SU-DHL-6 (cell line): Measurements from ENCODE around the gene SNTB2.

Experiments
- EZH2phosphoT487 ChIP-seq: fragments of 200-600 bp; sonication (generic), shearing (Covaris generic); conservative IDR thresholded peaks from 2 replicates; pipeline ENCODE4 v1.6.1; 2018; ENCODE audit warnings: mild to moderate bottlenecking, antibody characterized with exemption, low read length, moderate library complexity, mixed read lengths
- TF ChIP-seq, protein P1 (sequence below): fragments of 200-600 bp; sonication (generic); IDR thresholded peaks from one replicate; pipeline ENCODE4 v1.5.1; 2017; ENCODE audit warnings: antibody characterized with exemption, mild to moderate bottlenecking, low read length, moderate library complexity; ENCODE audit not compliant: insufficient read depth, poor library complexity, severe bottlenecking

DNA sequence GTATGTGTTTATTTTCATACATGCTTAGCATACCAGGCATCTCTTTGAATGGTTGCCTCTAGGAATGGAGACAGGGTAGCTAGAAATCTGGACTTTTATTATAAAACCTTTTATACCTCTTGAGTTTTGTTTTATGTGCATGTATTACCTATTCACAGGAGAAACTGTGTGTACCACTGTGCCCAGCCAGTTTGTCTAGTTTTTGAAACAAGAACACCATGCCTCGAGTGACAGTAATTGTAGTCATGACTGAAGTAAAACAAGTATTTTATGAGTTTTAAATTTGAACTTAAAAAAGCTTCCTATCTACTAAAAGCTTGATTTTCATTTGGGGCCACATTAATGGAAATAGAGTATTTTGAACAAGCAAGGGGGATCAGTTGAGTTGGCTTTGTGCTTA is 57.4 kb downstream of the SNTB2 start:
- TF ChIP-seq, protein P1, sequence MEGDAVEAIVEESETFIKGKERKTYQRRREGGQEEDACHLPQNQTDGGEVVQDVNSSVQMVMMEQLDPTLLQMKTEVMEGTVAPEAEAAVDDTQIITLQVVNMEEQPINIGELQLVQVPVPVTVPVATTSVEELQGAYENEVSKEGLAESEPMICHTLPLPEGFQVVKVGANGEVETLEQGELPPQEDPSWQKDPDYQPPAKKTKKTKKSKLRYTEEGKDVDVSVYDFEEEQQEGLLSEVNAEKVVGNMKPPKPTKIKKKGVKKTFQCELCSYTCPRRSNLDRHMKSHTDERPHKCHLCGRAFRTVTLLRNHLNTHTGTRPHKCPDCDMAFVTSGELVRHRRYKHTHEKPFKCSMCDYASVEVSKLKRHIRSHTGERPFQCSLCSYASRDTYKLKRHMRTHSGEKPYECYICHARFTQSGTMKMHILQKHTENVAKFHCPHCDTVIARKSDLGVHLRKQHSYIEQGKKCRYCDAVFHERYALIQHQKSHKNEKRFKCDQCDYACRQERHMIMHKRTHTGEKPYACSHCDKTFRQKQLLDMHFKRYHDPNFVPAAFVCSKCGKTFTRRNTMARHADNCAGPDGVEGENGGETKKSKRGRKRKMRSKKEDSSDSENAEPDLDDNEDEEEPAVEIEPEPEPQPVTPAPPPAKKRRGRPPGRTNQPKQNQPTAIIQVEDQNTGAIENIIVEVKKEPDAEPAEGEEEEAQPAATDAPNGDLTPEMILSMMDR = no peak
- no peak for TF ChIP-seq EZH2phosphoT487
